Natural killer cell treated with Interleukin-12 subunit alpha and Interleukin-12 subunit beta and Interleukin-15 and Interleukin-18, amount 100 ng/mL, for 72 hours (primary cell): ENCODE results near the gene LSR. TPM values are rescaled to one million over a fixed set of nuclear protein-coding genes. Genes with fewer than 3 reads are reported as not detected.

Source experiments
- ATAC-seq, 2 donors: fragments of 150-1000 bp; cut with Tn5 transposase in 1 of 2; sonication (Bioruptor Pico), chemical (Tn5 transposase) in 1 of 2; 2 replicates each; pipeline ENCODE4 v1.10.0; 2021
- DNase-seq: peaks from one replicate; pipeline ENCODE4 v3.0.0; 2022; ENCODE audit warnings: low spot score
- H3K27ac Mint-ChIP-seq, 2 donors: 1 replicate in 1 of 2; 2 replicates in 1 of 2; pipeline ENCODE4 v1.8.0; 2022; ENCODE audit warnings: mixed read lengths in 2 of 2, mild to moderate bottlenecking in 1 of 2, moderate library complexity in 1 of 2
- H3K27me3 Mint-ChIP-seq, 2 donors: 1 replicate in 1 of 2; 2 replicates in 1 of 2; pipeline ENCODE4 v1.8.0; 2022; ENCODE audit warnings: mixed read lengths in 2 of 2
- H3K36me3 Mint-ChIP-seq: one replicate; pipeline ENCODE4 v1.8.0; 2022; ENCODE audit warnings: mixed read lengths
- H3K4me1 Mint-ChIP-seq, 2 donors: 1 replicate in 1 of 2; 2 replicates in 1 of 2; pipeline ENCODE4 v1.8.0; 2022; ENCODE audit warnings: low read depth in 2 of 2, mixed read lengths in 2 of 2, mild to moderate bottlenecking in 1 of 2
- H3K4me3 Mint-ChIP-seq: one replicate; pipeline ENCODE4 v1.8.0; 2022; ENCODE audit warnings: mixed read lengths
- H3K9me3 Mint-ChIP-seq: 2 replicates; pipeline ENCODE4 v1.8.0; 2022; ENCODE audit warnings: mixed read lengths
- total RNA-seq, 2 donors: library from RNA; stranded (reverse); gene quantifications; one replicate each; pipeline ENCODE4 v1.2.3, GENCODE V29; 2022

Gene LSR
- total RNA-seq, 2 donors from 2014 or later, result 1.5 to 2.7 TPM

DNA sequence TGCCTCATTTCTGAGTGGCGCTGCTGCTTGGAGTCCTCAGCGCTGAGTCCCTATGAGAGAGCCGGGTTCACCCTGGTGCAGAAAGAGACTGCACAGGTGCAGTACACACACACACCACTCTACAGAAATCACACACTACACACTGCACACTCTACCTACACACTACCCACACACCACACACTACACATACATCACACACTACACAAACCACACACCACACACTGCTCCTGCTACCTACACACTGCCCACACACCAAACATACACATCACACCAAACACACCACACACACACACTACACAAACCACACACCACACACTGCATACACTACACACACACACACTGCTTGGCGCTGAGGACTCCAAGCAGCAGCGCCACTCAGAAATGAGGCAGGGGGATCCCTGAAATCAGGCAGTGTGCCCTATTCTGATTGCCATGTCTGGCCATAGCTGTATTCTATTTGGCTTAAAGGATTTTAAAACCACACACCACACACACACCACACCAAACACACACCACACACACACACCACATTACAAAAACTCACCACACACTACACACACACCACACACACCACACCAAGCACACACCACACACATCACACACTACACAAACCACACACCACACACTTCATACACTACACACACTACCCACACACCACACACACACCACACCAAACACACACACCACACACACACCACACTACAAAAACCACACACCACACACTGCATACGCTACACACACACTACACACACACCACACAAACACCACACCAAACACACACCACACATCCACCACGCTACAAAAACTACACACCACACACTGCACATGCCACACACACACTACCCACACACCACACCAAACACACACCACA is 48.1 kb downstream of the LSR start:
- Mint-ChIP-seq H3K36me3 (no peaks in the 10 kb centered on the region), H3K4me3 (no peak overlapping the region), H3K27ac (no peak overlapping the region), H3K9me3 (no peaks in the 10 kb centered on the region), H3K27me3 (no peaks in the 10 kb centered on the region), H3K4me1 (no peaks in the 10 kb centered on the region)
- no peak for ATAC-seq
- no peak for DNase-seq

DNA sequence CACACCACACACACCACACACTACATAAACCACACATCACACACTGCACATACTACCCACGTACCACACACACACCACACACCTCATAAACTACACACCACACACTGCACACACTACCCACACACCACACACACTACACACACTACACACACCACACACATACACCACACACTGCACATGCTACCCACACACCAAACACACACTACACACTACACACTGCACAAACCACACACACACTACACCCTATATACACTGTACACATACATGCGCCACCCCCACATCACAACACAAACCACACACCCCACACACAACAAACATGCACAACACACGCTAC is 48.7 kb downstream of the LSR start:
- DNase-seq (no peak), ATAC-seq (no peak)
- H3K4me3 Mint-ChIP-seq, result no peak overlapping the region
- no peaks in the 10 kb centered on the region for H3K36me3 Mint-ChIP-seq
- no peaks in the 10 kb centered on the region for H3K27me3 Mint-ChIP-seq
- no peaks in the 10 kb centered on the region for H3K4me1 Mint-ChIP-seq
- no peak overlapping the region for H3K27ac Mint-ChIP-seq
- H3K9me3 Mint-ChIP-seq, result no peaks in the 10 kb centered on the region

DNA sequence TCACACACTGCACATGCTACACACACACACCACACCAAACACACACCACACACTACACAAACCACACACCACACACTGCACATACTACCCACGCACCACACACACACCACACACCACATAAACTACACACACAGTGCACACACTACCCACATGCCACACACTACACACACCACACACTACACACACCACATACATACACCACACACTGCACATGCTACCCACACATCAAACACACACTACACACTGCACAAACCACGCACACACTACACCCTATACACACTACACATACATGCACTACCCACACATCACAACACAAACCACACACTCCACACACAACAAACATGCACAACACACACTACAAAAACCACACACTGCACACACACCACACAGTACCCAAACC is 49.1 kb downstream of the LSR start:
- DNase-seq (no peak), ATAC-seq (no peak)
- H3K4me3 Mint-ChIP-seq, result no peak overlapping the region
- no peaks in the 10 kb centered on the region for H3K27me3 Mint-ChIP-seq
- no peak overlapping the region for H3K27ac Mint-ChIP-seq
- H3K4me1 Mint-ChIP-seq, result no peaks in the 10 kb centered on the region
- H3K36me3 Mint-ChIP-seq, result no peaks in the 10 kb centered on the region
- H3K9me3 Mint-ChIP-seq, result no peaks in the 10 kb centered on the region

DNA sequence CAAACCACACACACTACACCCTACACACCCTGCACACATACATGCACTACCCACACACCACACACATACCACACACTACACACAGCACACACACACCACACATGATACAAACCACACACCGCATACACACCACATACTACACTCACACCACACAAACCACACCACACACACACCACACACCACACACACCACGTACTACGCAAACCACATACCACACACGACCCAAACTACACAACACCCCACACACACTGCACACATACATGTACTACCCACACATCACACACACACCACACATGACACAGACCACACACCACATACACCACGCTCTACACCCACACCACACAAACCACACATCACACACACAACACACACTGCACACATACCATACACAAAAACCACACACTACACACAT is 49.8 kb downstream of the LSR start:
- Mint-ChIP-seq H3K27ac (no peak overlapping the region), H3K9me3 (no peaks in the 10 kb centered on the region), H3K27me3 (no peaks in the 10 kb centered on the region), H3K4me3 (no peak overlapping the region), H3K4me1 (no peaks in the 10 kb centered on the region), H3K36me3 (no peaks in the 10 kb centered on the region)
- DNase-seq, result no peak
- ATAC-seq, result no peak

DNA sequence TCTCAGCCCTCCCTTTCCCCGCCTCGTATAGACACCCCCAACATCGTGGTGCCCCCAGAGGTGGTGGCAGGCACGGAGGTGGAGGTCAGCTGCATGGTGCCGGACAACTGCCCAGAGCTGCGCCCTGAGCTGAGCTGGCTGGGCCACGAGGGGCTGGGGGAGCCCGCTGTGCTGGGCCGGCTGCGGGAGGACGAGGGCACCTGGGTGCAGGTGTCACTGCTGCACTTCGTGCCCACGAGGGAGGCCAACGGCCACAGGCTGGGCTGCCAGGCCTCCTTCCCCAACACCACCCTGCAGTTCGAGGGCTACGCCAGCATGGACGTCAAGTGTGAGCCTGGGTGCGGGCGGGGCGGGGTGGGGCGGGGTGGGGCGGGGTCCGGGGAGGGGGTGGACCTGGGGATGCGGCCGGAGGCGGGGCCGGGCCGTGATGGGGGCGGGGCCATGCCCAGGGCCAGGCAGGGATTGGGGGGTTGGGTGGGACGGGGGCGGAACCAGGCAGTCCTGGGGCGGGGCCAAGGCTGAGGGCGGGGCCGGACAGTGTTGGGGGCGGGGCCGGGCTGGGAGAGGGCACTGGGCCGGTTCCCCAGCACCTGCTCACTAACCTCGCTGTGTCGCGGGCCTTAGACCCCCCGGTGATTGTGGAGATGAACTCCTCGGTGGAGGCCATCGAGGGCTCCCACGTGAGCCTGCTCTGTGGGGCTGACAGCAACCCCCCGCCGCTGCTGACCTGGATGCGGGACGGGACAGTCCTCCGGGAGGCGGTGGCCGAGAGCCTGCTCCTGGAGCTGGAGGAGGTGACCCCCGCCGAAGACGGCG is 50.9 kb downstream of the LSR start:
- DNase-seq (no peak), ATAC-seq (peak in 1 of 2 donors; percentile 54)
- Mint-ChIP-seq H3K4me1 (no peaks in the 10 kb centered on the region), H3K9me3 (no peaks in the 10 kb centered on the region), H3K36me3 (no peaks in the 10 kb centered on the region), H3K27me3 (peaks cover 0 to 4% of the 10 kb centered on the region in 2 donors), H3K4me3 (no peak overlapping the region), H3K27ac (no peak overlapping the region)

DNA sequence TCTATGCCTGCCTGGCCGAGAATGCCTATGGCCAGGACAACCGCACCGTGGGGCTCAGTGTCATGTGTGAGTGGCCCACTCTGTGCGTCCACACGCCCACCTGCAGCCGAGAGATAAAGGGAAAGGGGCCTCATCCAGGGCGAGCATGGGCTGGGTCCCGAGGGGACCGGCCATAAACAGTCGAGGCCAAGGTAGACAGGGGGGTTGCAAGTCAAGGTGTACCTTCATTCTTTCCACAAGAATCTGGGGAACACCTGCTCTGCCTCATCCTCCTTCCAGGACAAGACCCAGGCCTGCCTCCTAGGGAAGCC is 51.5 kb downstream of the LSR start:
- ATAC-seq, result no peak
- H3K27ac Mint-ChIP-seq, result no peak overlapping the region
- H3K4me3 Mint-ChIP-seq, result no peak overlapping the region
- H3K4me1 Mint-ChIP-seq, result no peaks in the 10 kb centered on the region
- H3K9me3 Mint-ChIP-seq, result no peaks in the 10 kb centered on the region
- H3K36me3 Mint-ChIP-seq, result no peaks in the 10 kb centered on the region
- DNase-seq, result no peak
- H3K27me3 Mint-ChIP-seq, result peaks cover 0 to 4% of the 10 kb centered on the region in 2 donors

DNA sequence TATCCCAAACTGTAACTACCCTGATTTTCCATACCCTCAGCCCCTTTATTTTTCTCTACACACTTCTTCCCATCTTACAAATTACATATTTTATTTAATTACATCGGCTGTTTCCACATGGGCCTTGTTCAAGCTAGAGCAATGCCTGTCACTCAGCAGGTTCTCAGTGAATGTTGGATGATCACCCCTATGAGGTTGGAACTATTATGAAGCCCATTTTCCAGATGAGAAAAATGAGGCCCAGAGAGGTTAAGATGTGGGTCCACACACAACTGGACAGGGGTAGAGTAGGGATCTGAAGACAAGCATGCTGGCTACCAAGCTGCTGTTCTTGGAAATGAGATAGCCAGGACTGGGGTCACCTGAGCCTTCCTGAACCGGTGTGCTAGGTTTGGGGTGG is 53.2 kb downstream of the LSR start:
- no peak overlapping the region for H3K4me3 Mint-ChIP-seq
- no peaks in the 10 kb centered on the region for H3K36me3 Mint-ChIP-seq
- H3K27ac Mint-ChIP-seq, result no peak overlapping the region
- DNase-seq (no peak), ATAC-seq (no peak)
- no peaks in the 10 kb centered on the region for H3K9me3 Mint-ChIP-seq
- peaks cover 0 to 4% of the 10 kb centered on the region in 2 donors for H3K27me3 Mint-ChIP-seq
- H3K4me1 Mint-ChIP-seq, result no peaks in the 10 kb centered on the region

DNA sequence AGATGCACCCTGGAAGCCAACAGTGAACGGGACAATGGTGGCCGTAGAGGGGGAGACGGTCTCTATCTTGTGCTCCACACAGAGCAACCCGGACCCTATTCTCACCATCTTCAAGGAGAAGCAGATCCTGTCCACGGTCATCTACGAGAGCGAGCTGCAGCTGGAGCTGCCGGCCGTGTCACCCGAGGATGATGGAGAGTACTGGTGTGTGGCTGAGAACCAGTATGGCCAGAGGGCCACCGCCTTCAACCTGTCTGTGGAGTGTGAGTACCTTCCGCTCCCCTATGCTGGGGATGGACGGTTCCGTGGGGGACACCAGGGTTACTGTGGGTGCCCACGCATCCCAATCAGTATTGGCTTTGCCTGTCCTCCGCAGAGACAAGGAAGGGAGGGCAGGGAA is 53.6 kb downstream of the LSR start:
- no peak for ATAC-seq

DNA sequence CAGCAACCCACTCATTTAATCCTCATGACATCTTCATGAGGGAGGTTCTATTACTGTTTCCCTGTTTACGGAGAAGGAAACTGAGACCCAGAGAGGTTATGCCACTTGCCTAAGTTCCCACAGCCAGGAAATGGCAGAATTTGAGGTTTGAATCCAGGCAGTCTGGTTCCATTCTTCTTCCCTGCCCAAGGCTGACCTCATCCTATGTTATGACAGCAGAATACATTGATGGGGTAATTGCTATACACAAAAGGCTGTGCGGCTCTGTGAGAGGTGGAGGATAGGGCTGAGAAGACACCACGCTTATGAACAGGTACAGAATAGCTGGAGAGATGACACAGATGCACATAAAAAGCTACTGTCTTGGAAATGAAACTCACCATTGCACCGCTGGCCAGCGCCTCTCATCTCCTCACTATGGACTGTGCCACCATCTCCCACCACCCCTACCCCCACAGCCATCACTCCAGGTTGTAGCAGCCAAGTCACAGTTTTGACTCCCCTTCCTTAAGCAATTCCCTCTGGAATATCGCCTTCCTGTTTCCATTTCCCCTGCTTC is 54.6 kb downstream of the LSR start:
- no peaks in the 10 kb centered on the region for H3K9me3 Mint-ChIP-seq
- no peak for DNase-seq

More for the DNA sequence above, 53.6 kb downstream of the LSR start:
- Mint-ChIP-seq H3K4me1 (no peaks in the 10 kb centered on the region), H3K36me3 (no peaks in the 10 kb centered on the region), H3K27ac (no peak overlapping the region), H3K9me3 (no peaks in the 10 kb centered on the region), H3K27me3 (peaks cover 0 to 4% of the 10 kb centered on the region in 2 donors), H3K4me3 (no peak overlapping the region)
- no peak for DNase-seq

DNA sequence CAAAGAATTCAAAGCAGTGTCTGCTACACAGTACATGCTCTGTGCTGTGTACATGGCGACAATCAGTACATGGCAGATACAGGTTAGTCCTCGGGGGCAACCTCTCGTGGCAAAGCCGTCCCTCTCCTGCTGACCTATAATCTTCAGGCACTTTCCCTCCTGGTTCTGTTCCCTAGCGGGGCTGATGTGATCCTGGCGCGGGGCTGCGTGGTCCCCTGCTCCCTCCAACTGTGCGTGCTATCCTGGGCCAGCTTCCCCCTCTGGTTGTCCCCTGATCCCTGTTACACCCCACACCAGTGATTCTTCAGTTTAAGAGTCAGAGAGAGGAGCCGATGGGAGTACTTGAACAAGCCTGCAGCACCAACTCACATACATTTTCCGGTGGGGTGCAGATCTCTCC is 55.2 kb downstream of the LSR start:
- Mint-ChIP-seq H3K9me3 (no peaks in the 10 kb centered on the region), H3K4me1 (no peaks in the 10 kb centered on the region), H3K27me3 (peaks cover 0 to 8% of the 10 kb centered on the region in 2 donors), H3K36me3 (no peaks in the 10 kb centered on the region), H3K27ac (no peak overlapping the region), H3K4me3 (no peak overlapping the region)
- no peak for DNase-seq
- ATAC-seq, result no peak

More for the DNA sequence above, 54.6 kb downstream of the LSR start:
- H3K27ac Mint-ChIP-seq, result no peak overlapping the region
- H3K4me1 Mint-ChIP-seq, result no peaks in the 10 kb centered on the region
- H3K36me3 Mint-ChIP-seq, result no peaks in the 10 kb centered on the region
- ATAC-seq, result no peak
- no peak overlapping the region for H3K4me3 Mint-ChIP-seq
- peaks cover 0 to 8% of the 10 kb centered on the region in 2 donors for H3K27me3 Mint-ChIP-seq

DNA sequence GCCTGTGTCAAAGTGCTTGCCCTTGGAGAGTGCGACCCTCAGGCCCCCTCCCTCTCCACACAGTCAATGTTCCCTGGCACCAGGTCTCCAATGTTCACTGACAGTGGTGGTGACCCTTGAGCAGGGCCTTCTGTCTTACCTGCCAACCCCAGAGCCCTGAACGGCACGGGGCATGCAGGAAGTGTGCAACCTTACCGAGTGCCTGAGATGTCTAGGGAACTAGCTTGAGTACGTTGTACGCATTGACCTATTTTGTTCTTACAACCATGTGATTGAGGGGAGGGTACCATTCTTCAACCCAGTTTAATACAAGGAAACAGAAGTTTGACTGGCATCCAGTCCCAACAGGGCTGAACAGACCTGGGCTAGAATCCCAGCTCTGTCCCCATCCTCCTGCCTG is 56.4 kb downstream of the LSR start:
- Mint-ChIP-seq H3K27ac (no peak overlapping the region), H3K36me3 (no peaks in the 10 kb centered on the region), H3K9me3 (no peaks in the 10 kb centered on the region), H3K4me3 (no peak overlapping the region), H3K4me1 (no peaks in the 10 kb centered on the region), H3K27me3 (peaks cover 0 to 10% of the 10 kb centered on the region in 2 donors)
- ATAC-seq (no peak), DNase-seq (no peak)

DNA sequence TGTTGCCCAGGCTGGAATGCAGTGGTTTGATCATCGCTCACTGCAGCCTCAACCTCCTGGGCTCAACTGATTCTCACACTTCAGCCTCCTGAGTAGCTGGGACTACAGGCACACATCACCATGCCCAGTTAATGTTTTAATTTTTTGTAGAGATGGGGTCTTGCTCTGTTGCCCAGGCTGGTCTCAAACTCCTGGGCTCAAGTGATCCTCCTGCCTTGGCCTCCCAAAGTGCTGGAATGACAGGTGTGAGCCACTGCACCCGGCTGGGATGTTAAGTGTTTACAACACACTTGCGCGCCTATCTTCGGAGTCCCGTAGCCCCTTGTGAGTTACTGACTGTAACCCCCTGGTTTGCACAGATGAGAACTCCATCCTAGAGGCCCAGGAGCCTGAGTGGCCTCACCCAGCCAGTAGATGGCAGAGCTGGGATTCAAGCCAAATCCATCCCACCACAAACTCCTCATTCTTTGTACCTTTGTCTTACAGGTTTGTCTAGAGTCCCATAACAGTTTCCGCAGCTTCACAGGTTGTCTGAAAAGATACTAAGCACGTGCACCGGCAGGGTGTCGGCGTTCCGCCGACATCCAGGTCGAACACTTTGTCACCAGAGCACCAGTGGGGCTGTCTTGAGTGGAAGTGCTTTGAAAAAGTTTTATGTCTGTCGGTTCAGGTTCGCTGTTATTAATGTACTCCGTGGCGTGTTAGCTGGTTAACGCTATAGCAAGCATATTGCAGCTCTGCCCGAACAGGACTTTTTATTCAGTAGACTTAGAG is 57.9 kb downstream of the LSR start:
- no peak for ATAC-seq
- no peaks in the 10 kb centered on the region for H3K36me3 Mint-ChIP-seq
- H3K27ac Mint-ChIP-seq, result peak overlapping the region in 1 of 2 donors; percentile 41
- H3K9me3 Mint-ChIP-seq, result no peaks in the 10 kb centered on the region
- peaks cover 0 to 4% of the 10 kb centered on the region in 2 donors for H3K4me1 Mint-ChIP-seq
- H3K4me3 Mint-ChIP-seq, result no peak overlapping the region
- DNase-seq, result no peak
- H3K27me3 Mint-ChIP-seq, result peaks cover 0 to 10% of the 10 kb centered on the region in 2 donors

DNA sequence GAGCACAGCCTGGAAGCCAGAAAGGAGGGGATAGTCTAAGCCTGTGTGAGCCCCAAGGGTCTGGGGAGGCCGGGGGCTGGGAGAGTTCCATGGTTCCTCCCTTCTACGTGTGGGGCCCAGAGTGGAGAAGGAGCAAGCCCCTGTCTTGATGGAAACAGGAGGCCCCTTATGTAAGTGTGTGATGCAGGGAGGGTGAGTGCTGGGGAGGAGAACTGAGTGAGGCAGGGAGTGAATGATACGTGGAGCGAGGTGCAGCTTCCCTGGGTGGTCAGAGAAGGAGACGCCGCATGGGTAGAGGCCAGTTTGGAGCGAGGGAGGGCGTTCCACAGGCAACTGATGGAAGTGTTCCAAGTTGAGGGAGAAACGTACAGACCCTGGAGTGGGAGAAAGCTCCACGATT is 59.1 kb downstream of the LSR start:
- Mint-ChIP-seq H3K27ac (peak overlapping the region in 1 of 2 donors; percentile 75), H3K9me3 (no peaks in the 10 kb centered on the region), H3K36me3 (no peaks in the 10 kb centered on the region), H3K4me3 (no peak overlapping the region), H3K27me3 (peaks cover 0 to 10% of the 10 kb centered on the region in 2 donors), H3K4me1 (peaks cover 0 to 4% of the 10 kb centered on the region in 2 donors)
- DNase-seq (no peak), ATAC-seq (no peak)
